ENCODE measurements around the gene ANKRD36C. TPM values are rescaled to one million over a fixed set of nuclear protein-coding genes. Genes with fewer than 3 reads are reported as not detected.
"Not testable (repeated sequence)": the region's sequence is repeated elsewhere in the genome, so short reads cannot be mapped to it uniquely, and the experiment has no call there.

ANKRD36C gene
- total and polyA plus RNA-seq, 4 donors, result 0.27 to 13.4 (median 9.3) TPM

DNA sequence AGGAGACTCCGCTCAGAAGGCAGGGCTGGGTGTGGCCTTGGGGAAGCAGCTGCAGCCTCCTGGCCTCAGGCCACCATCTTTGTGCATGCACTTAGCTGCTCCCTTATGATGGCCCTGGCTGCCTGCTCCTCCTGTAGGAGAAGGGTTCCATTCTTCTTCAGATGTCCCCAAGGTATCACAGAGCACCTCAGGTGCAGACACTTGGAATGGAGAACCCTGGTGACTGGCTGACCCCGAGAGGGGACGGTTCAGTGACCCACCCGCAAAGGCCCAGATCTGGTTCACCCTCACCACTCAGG, 33.5 kb upstream of the ANKRD36C start:
- TF ChIP-seq NR2F2 (IDR thresholded peaks at IDR 0.05) (no peak), RAD21 (IDR thresholded peaks at IDR 0.05) (no peak), EGR1 (IDR thresholded peaks at IDR 0.05; ENCODE audit: low read depth in 2 of 2) (no peak), TAF1 (conservative IDR thresholded peaks at IDR 0.05) (no peak), GABPA (IDR thresholded peaks at IDR 0.05 in 1 of 2, conservative IDR thresholded peaks at IDR 0.05 in 1 of 2) (no peak), FOXA1 (IDR thresholded peaks at IDR 0.05) (no peak)
- TF ChIP-seq, protein P1, sequence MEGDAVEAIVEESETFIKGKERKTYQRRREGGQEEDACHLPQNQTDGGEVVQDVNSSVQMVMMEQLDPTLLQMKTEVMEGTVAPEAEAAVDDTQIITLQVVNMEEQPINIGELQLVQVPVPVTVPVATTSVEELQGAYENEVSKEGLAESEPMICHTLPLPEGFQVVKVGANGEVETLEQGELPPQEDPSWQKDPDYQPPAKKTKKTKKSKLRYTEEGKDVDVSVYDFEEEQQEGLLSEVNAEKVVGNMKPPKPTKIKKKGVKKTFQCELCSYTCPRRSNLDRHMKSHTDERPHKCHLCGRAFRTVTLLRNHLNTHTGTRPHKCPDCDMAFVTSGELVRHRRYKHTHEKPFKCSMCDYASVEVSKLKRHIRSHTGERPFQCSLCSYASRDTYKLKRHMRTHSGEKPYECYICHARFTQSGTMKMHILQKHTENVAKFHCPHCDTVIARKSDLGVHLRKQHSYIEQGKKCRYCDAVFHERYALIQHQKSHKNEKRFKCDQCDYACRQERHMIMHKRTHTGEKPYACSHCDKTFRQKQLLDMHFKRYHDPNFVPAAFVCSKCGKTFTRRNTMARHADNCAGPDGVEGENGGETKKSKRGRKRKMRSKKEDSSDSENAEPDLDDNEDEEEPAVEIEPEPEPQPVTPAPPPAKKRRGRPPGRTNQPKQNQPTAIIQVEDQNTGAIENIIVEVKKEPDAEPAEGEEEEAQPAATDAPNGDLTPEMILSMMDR (IDR thresholded peaks at IDR 0.05; ENCODE audit: low read depth, low read length, missing input control), result no peak
- H3K27me3 ChIP-seq (ENCODE audit: control insufficient read depth in 4 of 4, insufficient read depth in 4 of 4, low read length in 3 of 4), result no peaks in the 10 kb centered on the region
- H3K4me1 ChIP-seq (ENCODE audit: control insufficient read depth in 4 of 4, insufficient read depth in 4 of 4, low read length in 3 of 4), result no peaks in the 10 kb centered on the region
- H3K4me3 ChIP-seq (ENCODE audit: low read depth in 1 of 3, low read length in 3 of 3), result no peak overlapping the region
- no peak overlapping the region for H3K9ac ChIP-seq (ENCODE audit: low read depth in 1 of 2, low read length in 2 of 2)
- WGBS, result 92% methylated on average over 4 of the region's 4 CpGs
- no peak overlapping the region for H3K27ac ChIP-seq (ENCODE audit: low read depth in 1 of 2, low read length in 2 of 2)
- H3K36me3 ChIP-seq (ENCODE audit: control insufficient read depth in 4 of 4, insufficient read depth in 3 of 4, low read depth in 1 of 4, low read length in 3 of 4), result no peaks in the 10 kb centered on the region
- no peak for DNase-seq (ENCODE audit: low spot score)
- no peaks in the 10 kb centered on the region for H3K9me3 ChIP-seq (ENCODE audit: control insufficient read depth in 4 of 4, low read length in 3 of 4)

DNA sequence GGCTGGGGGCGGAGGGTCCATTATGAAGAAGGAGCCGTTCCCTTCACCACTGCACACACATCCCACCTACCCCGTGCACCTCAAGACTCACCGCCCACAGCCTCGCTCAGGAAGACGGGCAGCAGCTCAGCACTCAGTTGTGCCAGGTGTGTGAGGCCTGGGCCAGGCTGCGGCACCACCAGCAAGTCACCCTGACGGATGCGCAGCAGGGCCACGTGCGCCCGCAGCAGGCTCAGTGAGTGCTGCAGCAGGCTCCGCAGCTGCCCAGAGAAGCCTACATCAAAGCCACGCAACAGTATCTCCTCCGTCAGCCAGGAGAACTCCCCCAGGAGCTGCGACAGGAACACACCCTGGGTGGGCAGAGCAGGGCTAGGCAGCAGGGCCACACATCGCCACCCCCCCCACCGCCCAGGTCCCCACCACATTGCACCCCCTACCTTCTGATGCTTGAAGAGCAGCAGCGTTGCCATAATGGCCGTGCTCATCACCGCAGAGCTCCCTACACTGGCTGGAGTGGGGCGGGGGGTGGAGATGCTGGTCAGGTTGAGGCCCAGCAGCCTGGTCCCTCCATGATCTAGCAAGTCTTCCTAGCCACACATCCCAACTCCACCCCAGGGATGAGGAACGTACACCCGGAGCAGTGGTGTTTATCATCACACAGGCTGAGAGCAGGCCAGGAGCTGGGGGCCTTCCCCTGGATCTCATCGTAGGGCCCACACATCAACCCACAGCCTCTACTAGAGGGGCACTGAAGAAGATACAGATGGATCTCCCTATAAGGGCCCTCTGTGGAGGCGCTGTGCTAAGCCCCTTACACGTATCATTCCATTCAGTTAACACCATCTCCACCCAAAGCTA, 32.9 kb upstream of the ANKRD36C start:
- Histone ChIP-seq H3K36me3 (ENCODE audit: control insufficient read depth in 4 of 4, insufficient read depth in 3 of 4, low read depth in 1 of 4, low read length in 3 of 4) (no peaks in the 10 kb centered on the region), H3K4me3 (ENCODE audit: low read depth in 1 of 3, low read length in 3 of 3) (no peak overlapping the region), H3K9me3 (ENCODE audit: control insufficient read depth in 4 of 4, low read length in 3 of 4) (no peaks in the 10 kb centered on the region), H3K27ac (ENCODE audit: low read depth in 1 of 2, low read length in 2 of 2) (no peak overlapping the region), H3K27me3 (ENCODE audit: control insufficient read depth in 4 of 4, insufficient read depth in 4 of 4, low read length in 3 of 4) (no peaks in the 10 kb centered on the region), H3K9ac (ENCODE audit: low read depth in 1 of 2, low read length in 2 of 2) (no peak overlapping the region), H3K4me1 (ENCODE audit: control insufficient read depth in 4 of 4, insufficient read depth in 4 of 4, low read length in 3 of 4) (no peaks in the 10 kb centered on the region)
- 92% methylated on average over 27 of the region's 27 CpGs for WGBS
- TF ChIP-seq GABPA (IDR thresholded peaks at IDR 0.05 in 1 of 2, conservative IDR thresholded peaks at IDR 0.05 in 1 of 2), result no peak
- no peak for TF ChIP-seq FOXA1 (IDR thresholded peaks at IDR 0.05)
- TF ChIP-seq, protein P2, sequence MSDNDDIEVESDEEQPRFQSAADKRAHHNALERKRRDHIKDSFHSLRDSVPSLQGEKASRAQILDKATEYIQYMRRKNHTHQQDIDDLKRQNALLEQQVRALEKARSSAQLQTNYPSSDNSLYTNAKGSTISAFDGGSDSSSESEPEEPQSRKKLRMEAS (IDR thresholded peaks at IDR 0.05), result no peak
- TF ChIP-seq HNF4A (conservative IDR thresholded peaks at IDR 0.05), result no peak
- no peak for TF ChIP-seq TAF1 (conservative IDR thresholded peaks at IDR 0.05)
- TF ChIP-seq FOXA2 (IDR thresholded peaks at IDR 0.05), result no peak
- TF ChIP-seq, protein P1 (IDR thresholded peaks at IDR 0.05; ENCODE audit: low read depth, low read length, missing input control), result no peak
- TF ChIP-seq HNF4G (IDR thresholded peaks at IDR 0.05), result no peak
- TF ChIP-seq, protein P3, sequence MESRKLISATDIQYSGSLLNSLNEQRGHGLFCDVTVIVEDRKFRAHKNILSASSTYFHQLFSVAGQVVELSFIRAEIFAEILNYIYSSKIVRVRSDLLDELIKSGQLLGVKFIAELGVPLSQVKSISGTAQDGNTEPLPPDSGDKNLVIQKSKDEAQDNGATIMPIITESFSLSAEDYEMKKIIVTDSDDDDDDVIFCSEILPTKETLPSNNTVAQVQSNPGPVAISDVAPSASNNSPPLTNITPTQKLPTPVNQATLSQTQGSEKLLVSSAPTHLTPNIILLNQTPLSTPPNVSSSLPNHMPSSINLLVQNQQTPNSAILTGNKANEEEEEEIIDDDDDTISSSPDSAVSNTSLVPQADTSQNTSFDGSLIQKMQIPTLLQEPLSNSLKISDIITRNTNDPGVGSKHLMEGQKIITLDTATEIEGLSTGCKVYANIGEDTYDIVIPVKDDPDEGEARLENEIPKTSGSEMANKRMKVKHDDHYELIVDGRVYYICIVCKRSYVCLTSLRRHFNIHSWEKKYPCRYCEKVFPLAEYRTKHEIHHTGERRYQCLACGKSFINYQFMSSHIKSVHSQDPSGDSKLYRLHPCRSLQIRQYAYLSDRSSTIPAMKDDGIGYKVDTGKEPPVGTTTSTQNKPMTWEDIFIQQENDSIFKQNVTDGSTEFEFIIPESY (IDR thresholded peaks at IDR 0.05), result no peak
- TF ChIP-seq EGR1 (IDR thresholded peaks at IDR 0.05; ENCODE audit: low read depth in 2 of 2), result no peak
- TF ChIP-seq NR2F2 (IDR thresholded peaks at IDR 0.05), result no peak
- no peak for TF ChIP-seq RXRA (IDR thresholded peaks at IDR 0.05)
- TF ChIP-seq RAD21 (IDR thresholded peaks at IDR 0.05), result no peak
- TF ChIP-seq JUND (IDR thresholded peaks at IDR 0.05), result no peak
- TF ChIP-seq YY1 (IDR thresholded peaks at IDR 0.05), result no peak
- TF ChIP-seq SP1 (IDR thresholded peaks at IDR 0.05), result no peak
- TF ChIP-seq, protein P4, sequence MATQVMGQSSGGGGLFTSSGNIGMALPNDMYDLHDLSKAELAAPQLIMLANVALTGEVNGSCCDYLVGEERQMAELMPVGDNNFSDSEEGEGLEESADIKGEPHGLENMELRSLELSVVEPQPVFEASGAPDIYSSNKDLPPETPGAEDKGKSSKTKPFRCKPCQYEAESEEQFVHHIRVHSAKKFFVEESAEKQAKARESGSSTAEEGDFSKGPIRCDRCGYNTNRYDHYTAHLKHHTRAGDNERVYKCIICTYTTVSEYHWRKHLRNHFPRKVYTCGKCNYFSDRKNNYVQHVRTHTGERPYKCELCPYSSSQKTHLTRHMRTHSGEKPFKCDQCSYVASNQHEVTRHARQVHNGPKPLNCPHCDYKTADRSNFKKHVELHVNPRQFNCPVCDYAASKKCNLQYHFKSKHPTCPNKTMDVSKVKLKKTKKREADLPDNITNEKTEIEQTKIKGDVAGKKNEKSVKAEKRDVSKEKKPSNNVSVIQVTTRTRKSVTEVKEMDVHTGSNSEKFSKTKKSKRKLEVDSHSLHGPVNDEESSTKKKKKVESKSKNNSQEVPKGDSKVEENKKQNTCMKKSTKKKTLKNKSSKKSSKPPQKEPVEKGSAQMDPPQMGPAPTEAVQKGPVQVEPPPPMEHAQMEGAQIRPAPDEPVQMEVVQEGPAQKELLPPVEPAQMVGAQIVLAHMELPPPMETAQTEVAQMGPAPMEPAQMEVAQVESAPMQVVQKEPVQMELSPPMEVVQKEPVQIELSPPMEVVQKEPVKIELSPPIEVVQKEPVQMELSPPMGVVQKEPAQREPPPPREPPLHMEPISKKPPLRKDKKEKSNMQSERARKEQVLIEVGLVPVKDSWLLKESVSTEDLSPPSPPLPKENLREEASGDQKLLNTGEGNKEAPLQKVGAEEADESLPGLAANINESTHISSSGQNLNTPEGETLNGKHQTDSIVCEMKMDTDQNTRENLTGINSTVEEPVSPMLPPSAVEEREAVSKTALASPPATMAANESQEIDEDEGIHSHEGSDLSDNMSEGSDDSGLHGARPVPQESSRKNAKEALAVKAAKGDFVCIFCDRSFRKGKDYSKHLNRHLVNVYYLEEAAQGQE (IDR thresholded peaks at IDR 0.05), result no peak
- TF ChIP-seq, protein P5, sequence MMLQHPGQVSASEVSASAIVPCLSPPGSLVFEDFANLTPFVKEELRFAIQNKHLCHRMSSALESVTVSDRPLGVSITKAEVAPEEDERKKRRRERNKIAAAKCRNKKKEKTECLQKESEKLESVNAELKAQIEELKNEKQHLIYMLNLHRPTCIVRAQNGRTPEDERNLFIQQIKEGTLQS (IDR thresholded peaks at IDR 0.05), result no peak
- no peak for DNase-seq (ENCODE audit: low spot score)

DNA sequence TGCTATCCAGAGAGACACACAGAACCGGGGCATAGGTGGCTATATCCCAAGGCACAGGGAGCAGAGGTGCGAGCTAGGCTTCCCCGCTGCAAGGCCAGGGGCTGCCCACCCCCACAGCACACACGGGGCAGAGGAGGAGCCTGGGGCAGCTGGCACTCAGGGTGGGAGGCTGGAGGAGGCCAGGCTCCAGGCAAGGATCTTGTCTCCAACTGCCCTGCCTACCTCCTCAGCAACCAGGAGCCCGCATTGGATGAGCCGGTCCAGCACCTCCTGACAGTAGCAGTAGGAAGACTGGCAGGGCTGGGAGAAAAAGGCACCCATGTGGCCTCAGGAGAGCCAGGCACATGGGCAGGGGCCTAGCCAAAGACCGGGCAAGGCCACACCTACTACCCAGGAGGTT, 32.1 kb upstream of the ANKRD36C start:
- H3K27me3 ChIP-seq (ENCODE audit: control insufficient read depth in 4 of 4, insufficient read depth in 4 of 4, low read length in 3 of 4); H3K9ac ChIP-seq (ENCODE audit: low read depth in 1 of 2, low read length in 2 of 2); H3K4me1 ChIP-seq (ENCODE audit: control insufficient read depth in 4 of 4, insufficient read depth in 4 of 4, low read length in 3 of 4); H3K9me3 ChIP-seq (ENCODE audit: control insufficient read depth in 4 of 4, low read length in 3 of 4); DNase-seq (ENCODE audit: low spot score); H3K36me3 ChIP-seq (ENCODE audit: control insufficient read depth in 4 of 4, insufficient read depth in 3 of 4, low read depth in 1 of 4, low read length in 3 of 4); H3K4me3 ChIP-seq (ENCODE audit: low read depth in 1 of 3, low read length in 3 of 3); H3K27ac ChIP-seq (ENCODE audit: low read depth in 1 of 2, low read length in 2 of 2): not testable (repeated sequence)
- WGBS, result 93% methylated on average over 7 of the region's 7 CpGs
